ENCODE measurements around the gene SLC39A6. TPM values are rescaled to one million over a fixed set of nuclear protein-coding genes. Genes with fewer than 3 reads are reported as not detected.

The SLC39A6 gene
- polyA plus RNA-seq, 1 donor from 2014 or later = 298 TPM

DNA sequence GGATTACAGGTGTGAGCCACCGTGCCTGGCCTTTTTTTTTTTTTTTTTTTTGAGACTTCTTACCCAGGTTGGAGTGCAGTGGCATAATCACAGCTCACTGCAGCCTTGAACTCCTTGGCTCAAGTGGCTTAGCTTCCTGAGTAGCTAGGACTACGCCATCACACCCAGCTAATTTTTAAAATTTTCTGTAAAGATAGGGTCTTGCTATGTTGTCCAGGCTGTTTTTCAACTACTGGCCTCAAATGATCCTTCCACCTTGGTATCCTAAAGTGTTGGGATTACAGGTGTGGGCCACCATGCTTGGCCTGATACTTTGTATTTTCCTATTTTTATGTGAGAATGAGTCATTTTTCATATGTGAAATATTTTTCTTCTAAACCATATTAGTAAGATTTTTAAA, 14.3 kb upstream of the SLC39A6 start:
- TF ChIP-seq TAF1 (IDR thresholded peaks at IDR 0.05; ENCODE audit: low read depth) (no peak), RAD21 (conservative IDR thresholded peaks at IDR 0.05) (no peak), MXI1 (conservative IDR thresholded peaks at IDR 0.05; ENCODE audit: poor library complexity, severe bottlenecking) (no peak), EP300 (conservative IDR thresholded peaks at IDR 0.05; ENCODE audit: poor library complexity, severe bottlenecking) (no peak), REST (IDR thresholded peaks at IDR 0.05; ENCODE audit: borderline replicate concordance) (no peak), SMC3 (conservative IDR thresholded peaks at IDR 0.05; ENCODE audit: poor library complexity) (no peak), EZH2 (IDR thresholded peaks at IDR 0.05; ENCODE audit: borderline replicate concordance, insufficient read depth, low read length, poor library complexity, severe bottlenecking) (no peak), CTCF (IDR thresholded peaks at IDR 0.05; ENCODE audit: poor library complexity, severe bottlenecking) (no peak), POLR2AphosphoS5 (IDR thresholded peaks at IDR 0.05) (no peak)
- no peaks in the 10 kb centered on the region for H3K9me3 ChIP-seq (ENCODE audit: low read length)
- H3F3A ChIP-seq (ENCODE audit: insufficient read depth, low read length, poor library complexity, severe bottlenecking) = no peaks in the 10 kb centered on the region
- H3K4me2 ChIP-seq (ENCODE audit: low read length) = no peak overlapping the region
- H3K27me3 ChIP-seq (ENCODE audit: insufficient read depth, low read depth, low read length) = no peaks in the 10 kb centered on the region
- H3K9me2 ChIP-seq (ENCODE audit: insufficient read depth, low read length) = no peaks in the 10 kb centered on the region
- no peaks in the 10 kb centered on the region for H4K20me1 ChIP-seq (ENCODE audit: insufficient read depth)
- H3K4me3 ChIP-seq (ENCODE audit: low read length) = no peak overlapping the region
- H3K27ac ChIP-seq (ENCODE audit: low read length) = no peak overlapping the region
- H3K79me2 ChIP-seq (replicated peaks; ENCODE audit: insufficient read depth, low read length) = no peaks in the 10 kb centered on the region
- no peak overlapping the region for H2AFZ ChIP-seq (ENCODE audit: low read depth, low read length)
- no peak overlapping the region for H3K9ac ChIP-seq (ENCODE audit: low read length)
- H3K36me3 ChIP-seq (ENCODE audit: insufficient read depth, low read length) = peaks cover 10% of the 10 kb centered on the region

DNA sequence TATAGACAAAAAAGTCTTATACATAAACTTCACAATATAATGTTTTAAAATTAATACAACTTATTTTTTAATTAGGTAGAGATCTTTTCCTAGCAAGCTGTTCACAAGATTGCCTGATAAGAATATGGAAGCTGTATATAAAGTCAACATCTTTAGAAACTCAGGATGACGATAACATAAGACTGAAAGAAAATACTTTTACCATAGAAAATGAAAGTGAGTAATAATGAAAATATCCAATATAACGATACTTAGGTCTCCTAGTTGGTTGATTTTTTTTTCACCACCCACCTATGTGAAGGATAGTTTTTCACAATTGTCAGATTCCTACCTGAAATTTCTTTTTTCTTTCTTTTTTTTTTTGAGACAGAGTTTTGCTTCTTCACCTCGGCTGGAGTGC, 13.6 kb upstream of the SLC39A6 start:
- H3K27ac ChIP-seq (ENCODE audit: low read length) = no peak overlapping the region

More for the DNA sequence above, 13.6 kb upstream of the SLC39A6 start:
- TF ChIP-seq EZH2 (IDR thresholded peaks at IDR 0.05; ENCODE audit: borderline replicate concordance, insufficient read depth, low read length, poor library complexity, severe bottlenecking) (no peak), EP300 (conservative IDR thresholded peaks at IDR 0.05; ENCODE audit: poor library complexity, severe bottlenecking) (no peak), POLR2AphosphoS5 (IDR thresholded peaks at IDR 0.05) (no peak)
- no peak overlapping the region for H2AFZ ChIP-seq (ENCODE audit: low read depth, low read length)
- no peaks in the 10 kb centered on the region for H3K27me3 ChIP-seq (ENCODE audit: insufficient read depth, low read depth, low read length)
- no peak overlapping the region for H3K4me3 ChIP-seq (ENCODE audit: low read length)
- peaks cover 10% of the 10 kb centered on the region for H3K36me3 ChIP-seq (ENCODE audit: insufficient read depth, low read length)
- H3K9me2 ChIP-seq (ENCODE audit: insufficient read depth, low read length) = no peaks in the 10 kb centered on the region
- no peaks in the 10 kb centered on the region for H3K9me3 ChIP-seq (ENCODE audit: low read length)
- H3K79me2 ChIP-seq (replicated peaks; ENCODE audit: insufficient read depth, low read length) = no peaks in the 10 kb centered on the region
- H3K9ac ChIP-seq (ENCODE audit: low read length) = no peak overlapping the region
- H3F3A ChIP-seq (ENCODE audit: insufficient read depth, low read length, poor library complexity, severe bottlenecking) = no peaks in the 10 kb centered on the region
- no peaks in the 10 kb centered on the region for H4K20me1 ChIP-seq (ENCODE audit: insufficient read depth)
- H3K4me2 ChIP-seq (ENCODE audit: low read length) = no peak overlapping the region
